HG02938 (cell line): ENCODE data around the gene MAP2K6.

Source experiments
- ATAC-seq: cut with Tn5 transposase; IDR thresholded peaks from one replicate; pipeline ENCODE4 v1.9.1; 2021; ENCODE audit warnings: mild to moderate bottlenecking, moderate library complexity; ENCODE audit not compliant: unreplicated experiment

MAP2K6 gene

GRCh38 chr17:69486779-69487637, 72.5 kb downstream of the MAP2K6 start:
- ATAC-seq: no peak

GRCh38 chr17:69489313-69489712, 74.8 kb downstream of the MAP2K6 start:
- ATAC-seq: no peak

GRCh38 chr17:69492410-69493071, 78.0 kb downstream of the MAP2K6 start:
- ATAC-seq: no peak

GRCh38 chr17:69495787-69496186, 81.3 kb downstream of the MAP2K6 start:
- no peak for ATAC-seq

- ATAC-seq: no peak
Measured at GRCh38 chr17:69497161-69497560, 82.7 kb downstream of the MAP2K6 start.

GRCh38 chr17:69499318-69499717, 84.8 kb downstream of the MAP2K6 start:
- ATAC-seq: no peak

GRCh38 chr17:69500911-69501429, 86.5 kb downstream of the MAP2K6 start:
- ATAC-seq: no peak

GRCh38 chr17:69501591-69502468, 87.3 kb downstream of the MAP2K6 start:
- no peak for ATAC-seq

- peak; percentile 92 for ATAC-seq
Measured at GRCh38 chr17:69503711-69504110, 89.2 kb downstream of the MAP2K6 start.

- no peak for ATAC-seq
Measured at GRCh38 chr17:69505740-69506139, 91.2 kb downstream of the MAP2K6 start.

GRCh38 chr17:69506489-69506888, 92.0 kb downstream of the MAP2K6 start:
- no peak for ATAC-seq

- no peak for ATAC-seq
Measured at GRCh38 chr17:69508814-69509213, 94.3 kb downstream of the MAP2K6 start.

GRCh38 chr17:69511250-69511649, 96.8 kb downstream of the MAP2K6 start:
- ATAC-seq: no peak

GRCh38 chr17:69512946-69513345, 98.4 kb downstream of the MAP2K6 start:
- no peak for ATAC-seq

GRCh38 chr17:69516225-69516624, 101.7 kb downstream of the MAP2K6 start:
- ATAC-seq: no peak

- ATAC-seq: peak; percentile 93
Measured at GRCh38 chr17:69516911-69517310, 102.4 kb downstream of the MAP2K6 start.

- ATAC-seq: no peak
Measured at GRCh38 chr17:69518951-69519350, 104.5 kb downstream of the MAP2K6 start.

GRCh38 chr17:69523244-69523861, 108.9 kb downstream of the MAP2K6 start:
- peak; percentile 76 for ATAC-seq

- no peak for ATAC-seq
Measured at GRCh38 chr17:69524854-69525253, 110.4 kb downstream of the MAP2K6 start.
